HUES64 (cell line): ENCODE measurements around the gene PALB2. TPM values are rescaled to one million over a fixed set of nuclear protein-coding genes. Genes with fewer than 3 reads are reported as not detected.

ENCODE experiments used
- H3K27ac ChIP-seq: 2 replicates; pipeline ENCODE4 v1.7.0; 2013; ENCODE audit warnings: low read depth, low read length, inconsistent platforms
- H3K27me3 ChIP-seq: 2 replicates; pipeline ENCODE4 v1.6.1; 2013; ENCODE audit warnings: mild to moderate bottlenecking, low read length; ENCODE audit not compliant: insufficient read depth
- H3K36me3 ChIP-seq: 2 replicates; pipeline ENCODE4 v1.6.1; 2013; ENCODE audit warnings: mild to moderate bottlenecking, low read length; ENCODE audit not compliant: insufficient read depth
- H3K4me1 ChIP-seq: 2 replicates; pipeline ENCODE4 v1.6.1; 2013; ENCODE audit warnings: mild to moderate bottlenecking, low read length, moderate library complexity; ENCODE audit not compliant: insufficient read depth
- H3K4me3 ChIP-seq: 2 replicates; pipeline ENCODE4 v1.5.1; 2013; ENCODE audit warnings: mild to moderate bottlenecking, low read length, moderate library complexity
- H3K9ac ChIP-seq: 2 replicates; pipeline ENCODE4 v1.6.1; 2013; ENCODE audit warnings: mild to moderate bottlenecking, low read depth, low read length
- H3K9me3 ChIP-seq: 2 replicates; pipeline ENCODE4 v1.6.1; 2013; ENCODE audit warnings: low read depth, low read length; ENCODE audit not compliant: insufficient read depth
- WGBS: fragments of 150-250, 120-280 bp; methylation state at CpG from one replicate; pipeline ENCODE4 v1.1.7; 2013; ENCODE audit warnings: missing lambda C conversion rate; 5-methylcytosine and 5-hydroxymethylcytosine counted together
- polyA plus RNA-seq, 2 experiments: library from polyadenylated mRNA; stranded (reverse); fragments of 50-300 nt; gene quantifications; one replicate each; pipeline ENCODE4 v1.2.3, GENCODE V29; 2013

The PALB2 gene
- 22.7 TPM for polyA plus RNA-seq (2013, experiment 1 of 2)
- 22.4 TPM for polyA plus RNA-seq (2013, experiment 2 of 2)

- H3K36me3 ChIP-seq = peaks cover 49% of the 10 kb centered on the region
- H3K9me3 ChIP-seq = no peaks in the 10 kb centered on the region
- H3K4me1 ChIP-seq = no peaks in the 10 kb centered on the region; the same call in 1 of the 2 replicates
- H3K4me3 ChIP-seq = peak within 1 kb of the TSS; percentile 87
- peak within 1 kb of the TSS; percentile 93 for H3K9ac ChIP-seq
- under 1% methylated on average over 64 of the region's 64 CpGs for WGBS
- H3K27me3 ChIP-seq = no peaks in the 10 kb centered on the region
- H3K27ac ChIP-seq = peak within 1 kb of the TSS; percentile 91
Observed at GRCh38 chr16:23640931-23641765, at the start of gene PALB2, which contains the start of gene DCTN5. Gene PALB2, minus strand, starts transcription at chr16:23641310. Its CDS starts 153 bp downstream, at chr16:23641157. Gene DCTN5, plus strand, starts transcription at chr16:23641466. Its CDS starts 77 bp downstream, at chr16:23641543.

- peaks cover 2% of the 10 kb centered on the region; the same call in 1 of the 2 replicates for H3K4me1 ChIP-seq
- H3K27ac ChIP-seq = no peak overlapping the region
- peaks cover 67% of the 10 kb centered on the region for H3K36me3 ChIP-seq
- no peaks in the 10 kb centered on the region for H3K9me3 ChIP-seq
- no peak overlapping the region for H3K4me3 ChIP-seq
- 96% methylated on average over 36 of the region's 36 CpGs for WGBS
- H3K27me3 ChIP-seq = no peaks in the 10 kb centered on the region
- H3K9ac ChIP-seq = no peak overlapping the region
Observed at GRCh38 chr16:23689442-23690187, 48.5 kb upstream of the PALB2 start.

GRCh38 chr16:23687034-23687808, 46.1 kb upstream of the PALB2 start:
- WGBS = 98% methylated on average over 16 of the region's 16 CpGs
- H3K27me3 ChIP-seq = no peaks in the 10 kb centered on the region
- H3K4me1 ChIP-seq = no peaks in the 10 kb centered on the region
- no peak overlapping the region for H3K27ac ChIP-seq
- H3K36me3 ChIP-seq = peaks cover 90% of the 10 kb centered on the region
- no peak overlapping the region for H3K4me3 ChIP-seq
- no peak overlapping the region for H3K9ac ChIP-seq
- H3K9me3 ChIP-seq = no peaks in the 10 kb centered on the region

- peaks cover 83% of the 10 kb centered on the region for H3K36me3 ChIP-seq
- H3K27me3 ChIP-seq = no peaks in the 10 kb centered on the region
- H3K4me1 ChIP-seq = peaks cover 10% of the 10 kb centered on the region; the same call in 1 of the 2 replicates
- H3K9me3 ChIP-seq = no peaks in the 10 kb centered on the region
- H3K9ac ChIP-seq = no peak overlapping the region
- no peak overlapping the region for H3K4me3 ChIP-seq
- 94% methylated on average over 3 of the region's 3 CpGs for WGBS
- no peak overlapping the region for H3K27ac ChIP-seq
Observed at GRCh38 chr16:23683487-23683886, 42.4 kb upstream of the PALB2 start.

- WGBS = 100% methylated on average over 1 of the region's 1 CpG
- Histone ChIP-seq H3K4me1 (peaks cover 10% of the 10 kb centered on the region; the same call in 1 of the 2 replicates), H3K9me3 (no peaks in the 10 kb centered on the region), H3K27ac (no peak overlapping the region), H3K4me3 (no peak overlapping the region), H3K27me3 (no peaks in the 10 kb centered on the region), H3K9ac (no peak overlapping the region), H3K36me3 (peaks cover 70% of the 10 kb centered on the region)
Observed at GRCh38 chr16:23682181-23682580, 41.1 kb upstream of the PALB2 start.

GRCh38 chr16:23679986-23680336, 38.9 kb upstream of the PALB2 start:
- peaks cover 10% of the 10 kb centered on the region; the same call in 1 of the 2 replicates for H3K4me1 ChIP-seq
- peaks cover 48% of the 10 kb centered on the region for H3K36me3 ChIP-seq
- H3K4me3 ChIP-seq = peak overlapping the region; percentile 91
- no peak overlapping the region for H3K27ac ChIP-seq
- H3K9ac ChIP-seq = peak overlapping the region; percentile 94
- 20% methylated on average over 6 of the region's 6 CpGs for WGBS
- H3K9me3 ChIP-seq = no peaks in the 10 kb centered on the region
- H3K27me3 ChIP-seq = no peaks in the 10 kb centered on the region

- H3K9me3 ChIP-seq = no peaks in the 10 kb centered on the region
- peak overlapping the region; percentile 94 for H3K9ac ChIP-seq
- WGBS = 1% methylated on average over 24 of the region's 24 CpGs
- H3K4me1 ChIP-seq = peaks cover 10% of the 10 kb centered on the region; the same call in 1 of the 2 replicates
- peak overlapping the region; percentile 86 for H3K27ac ChIP-seq
- peak overlapping the region; percentile 91 for H3K4me3 ChIP-seq
- no peaks in the 10 kb centered on the region for H3K27me3 ChIP-seq
- peaks cover 48% of the 10 kb centered on the region for H3K36me3 ChIP-seq
Observed at GRCh38 chr16:23679274-23679985, 38.3 kb upstream of the PALB2 start.

- WGBS = under 1% methylated on average over 75 of the region's 75 CpGs
- H3K4me3 ChIP-seq = peak within 1 kb of the TSS; percentile 91
- peaks cover 10% of the 10 kb centered on the region; the same call in 1 of the 2 replicates for H3K4me1 ChIP-seq
- no peaks in the 10 kb centered on the region for H3K9me3 ChIP-seq
- H3K27me3 ChIP-seq = no peaks in the 10 kb centered on the region
- peaks cover 42% of the 10 kb centered on the region for H3K36me3 ChIP-seq
- peak within 1 kb of the TSS; percentile 94 for H3K9ac ChIP-seq
- H3K27ac ChIP-seq = peak within 1 kb of the TSS; percentile 86
Observed at GRCh38 chr16:23678430-23679273, 37.5 kb upstream of the PALB2 start, which contains the start of gene PLK1. Gene PLK1, plus strand, starts transcription at chr16:23678889. Its CDS starts 44 bp downstream, at chr16:23678933.

GRCh38 chr16:23676924-23677480, 35.9 kb upstream of the PALB2 start:
- no peak overlapping the region for H3K9ac ChIP-seq
- H3K9me3 ChIP-seq = no peaks in the 10 kb centered on the region
- WGBS = 97% methylated on average over 2 of the region's 2 CpGs
- no peaks in the 10 kb centered on the region for H3K27me3 ChIP-seq
- no peak overlapping the region for H3K27ac ChIP-seq
- H3K4me1 ChIP-seq = peaks cover 10% of the 10 kb centered on the region; the same call in 1 of the 2 replicates
- peaks cover 32% of the 10 kb centered on the region for H3K36me3 ChIP-seq
- no peak overlapping the region for H3K4me3 ChIP-seq
